ENCODE measurements around the gene ARVCF.

- TF ChIP-seq POLR2A (IDR thresholded peaks at IDR 0.05; ENCODE audit: low read depth, low read length): no peak
- TF ChIP-seq POU2F2 (IDR thresholded peaks at IDR 0.05; ENCODE audit: low read depth, low read length): no peak
- no peak for TF ChIP-seq POLR2AphosphoS5 (IDR thresholded peaks at IDR 0.05; ENCODE audit: low read depth, low read length)
- TF ChIP-seq TAF1 (IDR thresholded peaks at IDR 0.05; ENCODE audit: low read depth, low read length): no peak
- TF ChIP-seq PAX5 (IDR thresholded peaks at IDR 0.05; ENCODE audit: insufficient read depth, low read length, severe bottlenecking): no peak
- no peak for TF ChIP-seq SPI1 (IDR thresholded peaks at IDR 0.05; ENCODE audit: low read depth, low read length)
Observed at GRCh38 chr22:19951346-19951745, 65.3 kb downstream of the ARVCF start.
